ENCODE data around the gene ATP10B.
"Not testable (repeated sequence)": the region's sequence is repeated elsewhere in the genome, so short reads cannot be mapped to it uniquely, and the experiment has no call there.

ATP10B gene

GRCh38 chr5:160852049-160852448 lies at the start of gene ATP10B:
Gene ATP10B (minus strand): TSS chr5:160852211. CDS start chr5:160688074, 164,137 bp downstream.
- DNase-seq, result no peak

- DNase-seq, result no peak
Observed at GRCh38 chr5:160901656-160902055, 49.6 kb upstream of the ATP10B start.

- no peak for DNase-seq
Observed at GRCh38 chr5:160899735-160900134, 47.7 kb upstream of the ATP10B start.

GRCh38 chr5:160893180-160893964 lies 41.4 kb upstream of the ATP10B start:
- not testable (repeated sequence) for DNase-seq

GRCh38 chr5:160887780-160888179 lies 35.8 kb upstream of the ATP10B start:
- no peak for DNase-seq

- DNase-seq, result not testable (repeated sequence)
Observed at GRCh38 chr5:160873560-160874200, 21.7 kb upstream of the ATP10B start.

GRCh38 chr5:160869989-160870521 lies 18.0 kb upstream of the ATP10B start:
- DNase-seq, result no peak

- no peak for DNase-seq
Observed at GRCh38 chr5:160867976-160868375, 16.0 kb upstream of the ATP10B start.

GRCh38 chr5:160851451-160851850 lies 560 bp downstream of the ATP10B start:
- DNase-seq, result no peak

GRCh38 chr5:160850421-160850820 lies 1.6 kb downstream of the ATP10B start:
- no peak for DNase-seq

- no peak for DNase-seq
Observed at GRCh38 chr5:160847526-160848085, 4.4 kb downstream of the ATP10B start.

GRCh38 chr5:160846642-160847041 lies 5.4 kb downstream of the ATP10B start:
- no peak for DNase-seq

- DNase-seq, result no peak
Observed at GRCh38 chr5:160844177-160844576, 7.8 kb downstream of the ATP10B start.

- DNase-seq, result no peak
Observed at GRCh38 chr5:160843240-160843639, 8.8 kb downstream of the ATP10B start.

- no peak for DNase-seq
Observed at GRCh38 chr5:160837749-160838593, 14.0 kb downstream of the ATP10B start.

GRCh38 chr5:160837211-160837610 lies 14.8 kb downstream of the ATP10B start:
- no peak for DNase-seq

- DNase-seq, result no peak
Observed at GRCh38 chr5:160835818-160836528, 16.0 kb downstream of the ATP10B start.

- DNase-seq, result no peak
Observed at GRCh38 chr5:160835376-160835775, 16.6 kb downstream of the ATP10B start.

GRCh38 chr5:160833806-160834205 lies 18.2 kb downstream of the ATP10B start:
- no peak for DNase-seq

GRCh38 chr5:160831801-160832200 lies 20.2 kb downstream of the ATP10B start:
- DNase-seq, result no peak

GRCh38 chr5:160824301-160825001 lies 27.6 kb downstream of the ATP10B start:
- DNase-seq, result no peak

GRCh38 chr5:160812996-160813395 lies 39.0 kb downstream of the ATP10B start:
- not testable (repeated sequence) for DNase-seq
